GM19463 (cell line): ENCODE results near the gene PLCB1.

Experiments used
- ATAC-seq: cut with Tn5 transposase; IDR thresholded peaks from one replicate; pipeline ENCODE4 v1.9.1; 2021; ENCODE audit warnings: mild to moderate bottlenecking, moderate library complexity; ENCODE audit not compliant: unreplicated experiment

Gene PLCB1

GRCh38 chr20:8128291-8129060 lies 3.6 kb upstream of the PLCB1 start:
- ATAC-seq = no peak

GRCh38 chr20:8129211-8129976 lies 2.7 kb upstream of the PLCB1 start:
- ATAC-seq = no peak

GRCh38 chr20:8130840-8131526 lies 1.1 kb upstream of the PLCB1 start:
- ATAC-seq = no peak

GRCh38 chr20:8132484-8133309 lies 631 bp downstream of the PLCB1 start:
- peak; percentile 2 for ATAC-seq

DNA sequence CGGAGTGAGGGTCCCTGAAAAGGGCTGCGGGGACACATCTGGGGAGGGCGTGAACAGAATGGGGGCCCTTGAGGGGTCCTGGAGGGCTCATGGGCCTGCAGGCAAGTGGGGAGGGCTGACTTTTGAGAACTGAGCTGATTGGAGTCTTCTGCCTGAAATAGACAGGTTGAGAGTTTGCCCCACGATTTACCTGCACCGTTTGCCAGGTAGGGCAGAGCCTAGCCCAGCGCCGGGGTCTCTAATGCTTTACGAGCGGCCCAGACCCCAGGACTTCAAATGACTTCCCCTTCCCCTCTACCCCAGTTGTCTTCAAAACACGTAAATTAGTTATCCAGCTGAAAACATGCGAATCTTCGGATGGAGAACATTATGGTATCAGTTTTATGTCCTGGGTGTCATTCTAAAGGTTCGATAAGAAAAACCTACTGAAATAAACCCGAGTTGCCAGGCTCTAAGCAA lies 1.3 kb downstream of the PLCB1 start:
- no peak for ATAC-seq

DNA sequence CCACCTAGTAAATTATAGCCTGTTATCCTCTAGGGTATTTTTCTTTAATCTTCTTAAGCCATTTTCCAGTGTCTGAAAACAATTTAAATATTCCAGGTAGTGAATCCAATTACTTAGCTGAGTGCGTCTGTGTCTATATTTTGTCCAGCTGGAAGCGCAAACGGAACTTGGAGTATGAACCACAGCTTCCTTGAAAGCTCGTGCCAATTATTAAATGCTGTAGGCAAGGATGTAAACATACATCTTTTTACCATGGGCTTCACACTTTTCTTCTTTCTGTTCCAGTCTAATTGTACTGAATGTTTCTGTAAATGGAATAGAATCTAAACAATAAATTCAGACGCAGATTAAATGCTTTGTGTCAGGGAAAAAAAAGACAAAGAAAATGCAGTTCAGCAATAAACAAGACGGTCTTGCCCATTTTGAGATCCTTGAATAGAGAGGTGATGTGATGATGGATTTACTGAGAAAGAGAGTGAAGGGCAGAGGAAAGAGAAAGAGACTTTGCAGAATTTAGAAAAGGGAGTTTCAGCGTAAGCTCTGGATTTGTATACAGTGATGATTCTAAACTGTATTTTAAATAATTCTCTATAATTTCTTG lies 1.9 kb downstream of the PLCB1 start:
- no peak for ATAC-seq

GRCh38 chr20:8139899-8140298 lies 7.8 kb downstream of the PLCB1 start:
- ATAC-seq = no peak

GRCh38 chr20:8143474-8143873 lies 11.4 kb downstream of the PLCB1 start:
- ATAC-seq = no peak

GRCh38 chr20:8144282-8145245 lies 12.5 kb downstream of the PLCB1 start:
- ATAC-seq = no peak

- no peak for ATAC-seq
Measured at GRCh38 chr20:8145246-8146168, 13.4 kb downstream of the PLCB1 start.

DNA sequence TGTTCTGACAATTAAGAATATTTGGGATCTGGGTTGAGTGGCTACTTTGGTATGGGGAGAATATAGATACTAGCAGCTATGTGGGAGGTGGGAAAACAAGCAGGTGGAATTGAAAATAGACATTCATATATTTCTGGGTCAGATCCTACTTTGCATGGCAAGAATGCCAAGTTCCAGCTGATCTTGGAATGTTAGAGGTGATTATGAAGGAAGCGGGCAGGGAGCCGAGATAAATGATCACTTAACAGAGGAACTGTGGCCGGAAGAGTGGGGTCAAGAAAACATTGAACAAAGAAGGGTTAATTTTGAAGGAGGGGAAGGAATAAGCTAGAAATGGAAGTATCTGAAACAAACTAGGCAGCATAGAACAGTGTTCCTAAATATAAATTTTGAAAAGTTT lies 15.4 kb downstream of the PLCB1 start:
- ATAC-seq = no peak

DNA sequence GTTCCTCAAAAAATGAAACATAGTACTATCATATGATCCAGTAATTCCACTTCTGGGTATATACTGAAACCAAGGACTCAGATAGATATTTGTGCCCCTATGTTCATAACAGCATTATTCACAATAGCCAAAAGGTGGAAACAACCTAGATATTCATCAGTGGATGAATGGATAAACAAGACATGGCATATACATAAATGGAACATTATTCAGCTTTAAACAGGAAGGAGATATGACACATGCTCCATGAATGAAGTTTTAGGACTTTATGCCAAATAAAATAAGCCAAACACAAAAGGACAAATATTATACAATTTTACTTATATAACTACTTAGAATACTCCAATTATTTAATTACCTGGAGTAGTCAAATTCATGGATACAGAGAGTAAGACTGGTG lies 16.4 kb downstream of the PLCB1 start:
- ATAC-seq = no peak

DNA sequence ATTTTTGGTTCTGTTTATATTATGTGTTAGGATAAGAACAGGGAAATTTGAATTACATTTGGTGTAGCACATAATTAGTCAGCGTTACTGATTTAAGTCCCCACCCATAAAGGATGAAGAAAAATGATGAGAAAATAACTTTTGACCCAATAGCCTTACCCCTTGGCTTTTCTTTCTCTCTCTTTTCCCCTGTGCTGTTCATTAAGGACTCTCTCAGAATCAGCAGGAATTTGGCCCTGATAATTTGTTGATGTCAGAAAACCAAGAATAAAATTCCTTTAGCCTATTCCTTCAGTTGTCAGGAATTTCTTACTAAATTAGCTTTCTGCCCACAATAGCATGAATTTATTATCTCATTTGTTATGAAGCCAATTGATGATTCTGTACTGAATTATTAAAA lies 18.5 kb downstream of the PLCB1 start:
- ATAC-seq = no peak

GRCh38 chr20:8151372-8151771 lies 19.3 kb downstream of the PLCB1 start:
- ATAC-seq = no peak

- ATAC-seq = no peak
Measured at GRCh38 chr20:8152183-8152582, 20.1 kb downstream of the PLCB1 start.

- ATAC-seq = no peak
Measured at GRCh38 chr20:8152847-8153246, 20.8 kb downstream of the PLCB1 start.

DNA sequence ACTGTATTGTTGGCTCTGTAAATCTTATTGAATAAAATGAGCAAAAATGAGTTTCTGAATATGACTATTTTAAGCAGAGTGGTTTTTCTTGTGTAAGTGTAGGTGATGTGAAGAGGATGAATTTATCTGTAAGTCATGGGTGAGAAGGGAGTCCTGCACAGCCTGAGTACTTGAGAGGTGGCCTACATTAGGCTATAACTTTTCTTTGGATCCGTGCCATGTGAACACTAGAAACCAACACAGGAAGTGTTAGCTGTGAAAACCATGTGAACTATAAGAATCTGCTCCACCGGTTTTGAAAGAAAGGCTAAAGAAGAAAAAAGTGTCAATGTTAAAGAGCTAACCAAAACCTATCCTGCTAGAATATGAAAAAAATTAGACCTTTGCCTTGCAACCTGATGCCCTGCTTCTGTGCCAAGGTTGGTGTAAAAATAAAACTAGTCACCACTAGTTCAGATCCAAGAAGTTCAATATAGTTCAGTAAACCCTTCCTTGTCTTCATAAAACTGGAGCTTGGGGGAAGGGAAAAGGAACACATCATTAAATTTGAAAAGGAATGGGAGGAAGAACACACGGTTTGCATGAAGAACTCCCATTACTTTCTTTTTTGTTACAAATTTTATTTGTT lies 21.3 kb downstream of the PLCB1 start:
- no peak for ATAC-seq

DNA sequence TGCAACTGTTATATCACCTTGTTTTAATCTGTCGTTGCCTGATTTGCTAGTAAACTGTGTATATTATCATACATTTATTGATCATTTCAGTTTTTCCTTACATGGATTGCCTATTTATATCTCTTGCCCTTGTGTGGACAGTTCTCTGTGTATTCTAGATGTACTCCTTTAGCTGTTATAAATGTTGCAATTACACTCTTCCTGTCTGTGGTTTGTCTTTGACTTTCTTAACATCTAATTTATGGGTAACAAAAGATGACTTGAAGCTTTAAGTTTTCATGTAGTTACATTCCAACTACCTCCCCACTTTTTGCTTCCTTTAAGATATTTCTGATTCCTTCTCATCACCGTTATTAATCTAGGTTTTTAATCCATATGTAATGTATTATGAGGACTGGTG lies 22.6 kb downstream of the PLCB1 start:
- ATAC-seq = no peak
